IMR-90 (cell line): Measurements from ENCODE around the gene ZNF644. TPM values are rescaled to one million over a fixed set of nuclear protein-coding genes. Genes with fewer than 3 reads are reported as not detected.

ENCODE experiments used
- ATAC-seq: fragments of 200-7000 bp; cut with Tn5 transposase; 2 replicates; pipeline ENCODE4 v1.9.1; 2020; ENCODE audit warnings: low read depth, mild to moderate bottlenecking, moderate library complexity
- BruUV-seq: library from RNA; stranded (reverse); fragments of 400-500 nt; replicated peaks from 2 replicates; lab custom pipeline; 2021; lab: Mats Ljungman, UMichigan
- CTCF ChIA-PET: fragments of 300-600 bp; formaldehyde crosslinking; extraction: SDS; loops from one replicate; lab custom pipeline; 2021; ENCODE audit warnings: antibody characterized with exemption; lab: Yijun Ruan, JAX
- POLR2A ChIA-PET: fragments of 300-600 bp; sonication (Branson Sonifier 250); formaldehyde crosslinking; loops from one replicate; lab custom pipeline; 2022; ENCODE audit warnings: antibody characterized with exemption; ENCODE audit not compliant: unreplicated experiment; lab: Charles Lee
- DNase-seq: peaks from one replicate; pipeline ENCODE4 v3.0.0; 2013
- H2AFZ ChIP-seq: replicated peaks from 2 replicates; pipeline ENCODE3; 2013; ENCODE audit warnings: low read length, mild to moderate bottlenecking; ENCODE audit not compliant: poor library complexity
- H2AK5ac ChIP-seq: 2 replicates; pipeline ENCODE4 v1.6.1; 2013; ENCODE audit warnings: low read depth, low read length, inconsistent platforms
- H2AK9ac ChIP-seq: replicated peaks from 2 replicates; pipeline ENCODE3; 2013; ENCODE audit warnings: mild to moderate bottlenecking, low read depth, low read length, moderate library complexity; ENCODE audit not compliant: poor library complexity
- H2BK120ac ChIP-seq: 2 replicates; pipeline ENCODE4 v1.6.1; 2013; ENCODE audit warnings: low read depth, low read length, inconsistent platforms
- H2BK15ac ChIP-seq: 3 replicates; pipeline ENCODE4 v1.6.1; 2013; ENCODE audit warnings: low read depth, low read length, inconsistent platforms
- H2BK20ac ChIP-seq: 2 replicates; pipeline ENCODE4 v1.6.1; 2013; ENCODE audit warnings: low read depth, mild to moderate bottlenecking, inconsistent platforms, low read length, moderate library complexity
- H2BK5ac ChIP-seq: 2 replicates; pipeline ENCODE4 v1.6.1; 2013; ENCODE audit warnings: mild to moderate bottlenecking, low read depth, low read length, inconsistent platforms; ENCODE audit not compliant: poor library complexity, severe bottlenecking
- H3K14ac ChIP-seq: replicated peaks from 2 replicates; pipeline ENCODE4 v1.6.1; 2013; ENCODE audit warnings: low read depth, low read length, inconsistent platforms
- H3K18ac ChIP-seq: 2 replicates; pipeline ENCODE4 v1.6.1; 2013; ENCODE audit warnings: low read depth, low read length, control low read depth
- H3K23ac ChIP-seq: 2 replicates; pipeline ENCODE4 v1.6.1; 2013; ENCODE audit warnings: low read depth, low read length, inconsistent platforms
- H3K27ac ChIP-seq: 2 replicates; pipeline ENCODE4 v1.5.1; 2013; ENCODE audit warnings: mild to moderate bottlenecking, control low read depth, low read length; ENCODE audit not compliant: insufficient read depth
- H3K27me3 ChIP-seq: 2 replicates; pipeline ENCODE4 v1.6.1; 2013; ENCODE audit warnings: low read length; ENCODE audit not compliant: control insufficient read depth, insufficient read depth
- H3K36me3 ChIP-seq: 2 replicates; pipeline ENCODE4 v1.6.1; 2013; ENCODE audit warnings: low read length, mixed read lengths; ENCODE audit not compliant: control insufficient read depth, insufficient read depth
- H3K4ac ChIP-seq: 2 replicates; pipeline ENCODE4 v1.6.1; 2013; ENCODE audit warnings: low read depth, low read length, inconsistent platforms
- H3K4me1 ChIP-seq: 2 replicates; pipeline ENCODE4 v1.6.1; 2013; ENCODE audit warnings: low read length, mixed read lengths; ENCODE audit not compliant: control insufficient read depth, insufficient read depth
- H3K4me2 ChIP-seq: 2 replicates; pipeline ENCODE4 v1.6.1; 2013; ENCODE audit warnings: low read depth, mild to moderate bottlenecking, control low read depth, low read length, moderate library complexity
- H3K4me3 ChIP-seq: 2 replicates; pipeline ENCODE4 v1.5.1; 2013; ENCODE audit warnings: low read depth, mild to moderate bottlenecking, control low read depth, low read length, moderate library complexity; ENCODE audit not compliant: insufficient read depth
- H3K56ac ChIP-seq: 2 replicates; pipeline ENCODE4 v1.6.1; 2013; ENCODE audit warnings: low read length, inconsistent platforms; ENCODE audit not compliant: insufficient read depth; ENCODE audit errors: extremely low read depth
- H3K79me1 ChIP-seq, 2 experiments: 2 replicates each; pipeline ENCODE4 v1.6.1; 2013; ENCODE audit warnings: low read length in 2 of 2, inconsistent platforms in 1 of 2, low read depth in 1 of 2
- H3K9ac ChIP-seq: 2 replicates; pipeline ENCODE4 v1.6.1; 2013; ENCODE audit warnings: low read depth, low read length, control low read depth
- H3K9me1 ChIP-seq: 2 replicates; pipeline ENCODE4 v1.6.1; 2013; ENCODE audit warnings: low read length, inconsistent platforms; ENCODE audit not compliant: insufficient read depth
- H3K9me3 ChIP-seq: 2 replicates; pipeline ENCODE4 v1.6.1; 2013; ENCODE audit warnings: low read length; ENCODE audit not compliant: control insufficient read depth, insufficient read depth
- H4K20me1 ChIP-seq: 2 replicates; pipeline ENCODE4 v1.6.1; 2013; ENCODE audit warnings: low read length, inconsistent platforms; ENCODE audit not compliant: insufficient read depth
- H4K5ac ChIP-seq: 2 replicates; pipeline ENCODE4 v1.6.1; 2013; ENCODE audit warnings: mild to moderate bottlenecking, low read depth, low read length, control low read depth
- H4K8ac ChIP-seq, 2 experiments: 2 replicates each; pipeline ENCODE4 v1.6.1; 2013; ENCODE audit warnings: low read depth in 2 of 2, low read length in 2 of 2, control low read depth in 1 of 2, inconsistent platforms in 1 of 2
- H4K91ac ChIP-seq: 2 replicates; pipeline ENCODE4 v1.6.1; 2013; ENCODE audit warnings: low read depth, low read length, inconsistent platforms; ENCODE audit not compliant: insufficient read depth
- CEBPB ChIP-seq: IDR thresholded peaks from 2 replicates; pipeline ENCODE4 v1.6.1; 2012; ENCODE audit warnings: low read depth, low read length, improper control_type of control experiment
- CTCF ChIP-seq: conservative IDR thresholded peaks from 2 replicates; pipeline ENCODE4 v1.5.1; 2012; ENCODE audit warnings: mild to moderate bottlenecking, low read depth, low read length, improper control_type of control experiment
- SMC3 ChIP-seq: fragments of 150-350 bp; IDR thresholded peaks from 2 replicates; pipeline ENCODE4 v1.6.1; 2016; ENCODE audit warnings: low read depth, mild to moderate bottlenecking, antibody characterized with exemption, low read length, moderate library complexity
- WGBS, 2 experiments: methylation state at CpG; one replicate each; pipeline versions ENCODE4 v1.1.5 to v1.1.7; 2013; ENCODE audit warnings: missing lambda C conversion rate in 2 of 2; ENCODE audit not compliant: insufficient read length in 1 of 2; ENCODE audit errors: extremely low coverage in 2 of 2; 5-methylcytosine and 5-hydroxymethylcytosine counted together
- dilution Hi-C: fragments of 300-500 bp; cut with HindIII; formaldehyde crosslinking; loops from one replicate; pipeline ENCODE4 v1.14.3; 2018; ENCODE audit warnings: low sequenced_read_pairs; ENCODE audit not compliant: unreplicated experiment
- in situ Hi-C: fragments of 300-500 bp; cut with MboI; formaldehyde crosslinking; loops from 3 replicates; pipeline ENCODE4 v1.14.3; 2019; ENCODE audit warnings: low sequenced_read_pairs, inconsistent platforms, mixed read lengths
- intact Hi-C: fragments of 100-400 bp; cut with micrococcal nuclease; formaldehyde crosslinking; loops from 2 replicates; pipeline ENCODE4 v1.10.0; 2022
- polyA plus RNA-seq, 3 experiments: library from polyadenylated mRNA; depleted of rRNA; stranded (reverse); fragments of >200 nt; gene quantifications; 2 replicates each; pipeline ENCODE4 v1.2.3, GENCODE V29; 2012; ENCODE audit warnings: low replicate concordance in 1 of 3
- total RNA-seq: library from RNA; depleted of rRNA; stranded (reverse); fragments of >200 nt; gene quantifications from 2 replicates; pipeline ENCODE4 v1.2.3, GENCODE V29; 2012
- TF ChIP-seq, protein P1 (sequence below): fragments of 150-350 bp; IDR thresholded peaks from 2 replicates; pipeline ENCODE4 v1.6.1; 2017; ENCODE audit warnings: mild to moderate bottlenecking, antibody characterized with exemption, low read length, low read depth

Gene ZNF644
- total and polyA plus RNA-seq, 2 of the 4 experiments (the other 2 are of a cell fraction) = 9.0 to 45.3 TPM

GRCh38 chr1:91013302-91013701 lies 8.5 kb downstream of the ZNF644 start:
- POLR2A ChIA-PET = interaction anchor here (1.0 kb wide), 1 partner anchor 9 kb away, joined by 3 read pairs; the partner anchor contains the start of gene ZNF644

More at GRCh38 chr1:91013302-91013701, 8.5 kb downstream of the ZNF644 start:
- no TSS peak for BruUV-seq
- no peak overlapping the region for H2BK15ac ChIP-seq
- no peak overlapping the region for H3K4me2 ChIP-seq
- no peaks in the 10 kb centered on the region for H3K27me3 ChIP-seq
- H3K23ac ChIP-seq = no peak overlapping the region
- H3K79me1 ChIP-seq = peaks cover 12 to 50% of the 10 kb centered on the region in 2 experiments
- no peak overlapping the region for H3K27ac ChIP-seq
- H3K9me1 ChIP-seq = 0 out of 2 replicates have a peak, but pooled peaks cover 2% of the 10 kb centered on the region
- H2AK5ac ChIP-seq = no peak overlapping the region
- H2AFZ ChIP-seq = no peak overlapping the region
- H3K9ac ChIP-seq = no peak overlapping the region
- H3K18ac ChIP-seq = no peak overlapping the region
- H3K4me3 ChIP-seq = no peak overlapping the region
- WGBS, 2 experiments = no CpG with 5 or more reads among the region's 4 CpGs
- dilution Hi-C loops (no loop called here), intact Hi-C loops (no loop called here), in situ Hi-C loops (no loop called here)
- no peak overlapping the region for H4K8ac ChIP-seq
- H2AK9ac ChIP-seq = no peak overlapping the region
- no peaks in the 10 kb centered on the region for H3K9me3 ChIP-seq
- no peak overlapping the region for H4K5ac ChIP-seq
- H3K36me3 ChIP-seq = peaks cover 1% of the 10 kb centered on the region
- no peak for TF ChIP-seq SMC3
- TF ChIP-seq CTCF = no peak
- TF ChIP-seq, protein P1, sequence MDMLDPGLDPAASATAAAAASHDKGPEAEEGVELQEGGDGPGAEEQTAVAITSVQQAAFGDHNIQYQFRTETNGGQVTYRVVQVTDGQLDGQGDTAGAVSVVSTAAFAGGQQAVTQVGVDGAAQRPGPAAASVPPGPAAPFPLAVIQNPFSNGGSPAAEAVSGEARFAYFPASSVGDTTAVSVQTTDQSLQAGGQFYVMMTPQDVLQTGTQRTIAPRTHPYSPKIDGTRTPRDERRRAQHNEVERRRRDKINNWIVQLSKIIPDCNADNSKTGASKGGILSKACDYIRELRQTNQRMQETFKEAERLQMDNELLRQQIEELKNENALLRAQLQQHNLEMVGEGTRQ = no peak
- TF ChIP-seq CEBPB = no peak
- H4K20me1 ChIP-seq = peaks cover 68% of the 10 kb centered on the region
- peaks cover 1% of the 10 kb centered on the region; the same call in 1 of the 2 replicates for H3K4me1 ChIP-seq
- no peak overlapping the region for H4K91ac ChIP-seq
- H2BK20ac ChIP-seq = no peak overlapping the region
- no peak for DNase-seq
- no peak for ATAC-seq
- CTCF ChIA-PET = no interaction called here
- H3K14ac ChIP-seq = no peak overlapping the region
- H2BK120ac ChIP-seq = no peak overlapping the region
- H3K4ac ChIP-seq = no peak overlapping the region
- H2BK5ac ChIP-seq = peak overlapping the region; percentile 39
- no peak overlapping the region for H3K56ac ChIP-seq
